Smooth muscle cell (in vitro differentiated cells): ENCODE data around the gene CLDN8. TPM values are rescaled to one million over a fixed set of nuclear protein-coding genes. Genes with fewer than 3 reads are reported as not detected.

Experiments used
- DNase-seq: peaks from one replicate; lab custom pipeline; 2025; ENCODE audit not compliant: unreplicated experiment; lab: John Stamatoyannopoulos, UW
- H2AFZ ChIP-seq: fragments of 200-600 bp; sonication (generic); 2 replicates; pipeline ENCODE4 v1.6.0; 2016; ENCODE audit warnings: antibody characterized with exemption, low read depth, mild to moderate bottlenecking
- H3F3A ChIP-seq: fragments of 200-600 bp; sonication (generic); 2 replicates; pipeline ENCODE4 v1.6.0; 2017; ENCODE audit warnings: antibody characterized with exemption, low read depth
- H3K27ac ChIP-seq: fragments of 200-600 bp; sonication (generic); 2 replicates; pipeline ENCODE4 v1.5.1; 2016; ENCODE audit warnings: low read depth, mild to moderate bottlenecking
- H3K27me3 ChIP-seq: fragments of 200-600 bp; sonication (generic); 2 replicates; pipeline ENCODE4 v1.6.1; 2016; ENCODE audit warnings: low read depth, mild to moderate bottlenecking
- H3K36me3 ChIP-seq: fragments of 200-600 bp; sonication (generic); 2 replicates; pipeline ENCODE4 v1.5.1; 2016; ENCODE audit warnings: low read depth
- H3K4me1 ChIP-seq: fragments of 200-600 bp; sonication (generic); 2 replicates; pipeline ENCODE4 v1.5.1; 2016; ENCODE audit warnings: low read depth
- H3K4me2 ChIP-seq: fragments of 200-600 bp; sonication (generic); 2 replicates; pipeline ENCODE4 v1.6.0; 2016; ENCODE audit warnings: mild to moderate bottlenecking
- H3K4me3 ChIP-seq: fragments of 200-600 bp; sonication (generic); 2 replicates; pipeline ENCODE4 v1.5.1; 2016; ENCODE audit warnings: mild to moderate bottlenecking
- H3K79me2 ChIP-seq: fragments of 200-600 bp; sonication (generic); 2 replicates; pipeline ENCODE4 v1.6.0; 2016; ENCODE audit warnings: low read depth, mild to moderate bottlenecking
- H3K9ac ChIP-seq: fragments of 200-600 bp; sonication (generic); 2 replicates; pipeline ENCODE4 v1.6.0; 2016; ENCODE audit warnings: low read depth
- H3K9me3 ChIP-seq: fragments of 200-600 bp; sonication (generic); replicated peaks from 2 replicates; pipeline ENCODE4 v1.5.1; 2016; ENCODE audit warnings: low read depth
- H4K20me1 ChIP-seq: fragments of 200-600 bp; sonication (generic); 2 replicates; pipeline ENCODE4 v1.6.0; 2016; ENCODE audit warnings: low read depth
- WGBS: methylation state at CpG from one replicate; pipeline ENCODE4 v1.1.7; 2016; ENCODE audit warnings: low lambda C conversion rate; 5-methylcytosine and 5-hydroxymethylcytosine counted together
- polyA plus RNA-seq: library from polyadenylated mRNA; unstranded; fragments of >200 nt; fragmentation: Nextera tagmentation; extraction: Ambion mirVana; gene quantifications from 2 replicates; pipeline ENCODE4 v1.2.1, GENCODE V29; 2016
- total RNA-seq: library from RNA; depleted of rRNA; stranded (reverse); fragments of >200 nt; gene quantifications from 2 replicates; pipeline ENCODE4 v1.2.3, GENCODE V29; 2014
- TF ChIP-seq, protein P1 (sequence below): fragments of 200-600 bp; sonication (generic); IDR thresholded peaks from 2 replicates; pipeline ENCODE4 v1.5.1; 2017; ENCODE audit warnings: borderline replicate concordance, mild to moderate bottlenecking, antibody characterized with exemption; ENCODE audit not compliant: insufficient read depth, poor library complexity, severe bottlenecking

The CLDN8 gene
- total and polyA plus RNA-seq, 2 experiments from 2014 or later = not detected

DNA sequence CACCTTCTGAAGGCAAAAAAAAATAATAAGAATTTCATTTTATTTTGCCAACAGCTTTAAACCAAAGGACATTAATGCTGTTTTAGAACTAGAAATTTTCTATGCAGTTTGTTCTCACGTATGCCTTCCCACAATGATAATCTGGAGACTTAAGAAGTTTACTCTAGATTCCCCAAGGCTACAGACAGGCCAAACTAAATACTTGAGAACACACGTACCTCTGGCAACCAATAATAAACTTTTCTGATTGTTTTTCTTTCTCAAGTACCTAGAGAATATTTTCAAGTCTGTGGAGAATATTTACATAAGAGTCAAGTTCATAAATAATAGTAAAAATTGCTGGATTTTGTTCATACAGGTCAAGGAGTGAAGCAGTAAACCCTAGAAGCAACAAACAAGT is 15.9 kb downstream of the CLDN8 start:
- H2AFZ ChIP-seq = no peak overlapping the region
- H3F3A ChIP-seq = no peaks in the 10 kb centered on the region
- no peaks in the 10 kb centered on the region for H3K36me3 ChIP-seq
- H3K79me2 ChIP-seq = no peaks in the 10 kb centered on the region
- H3K27ac ChIP-seq = no peak overlapping the region
- H3K9me3 ChIP-seq = no peaks in the 10 kb centered on the region
- no peaks in the 10 kb centered on the region for H4K20me1 ChIP-seq
- TF ChIP-seq, protein P1, sequence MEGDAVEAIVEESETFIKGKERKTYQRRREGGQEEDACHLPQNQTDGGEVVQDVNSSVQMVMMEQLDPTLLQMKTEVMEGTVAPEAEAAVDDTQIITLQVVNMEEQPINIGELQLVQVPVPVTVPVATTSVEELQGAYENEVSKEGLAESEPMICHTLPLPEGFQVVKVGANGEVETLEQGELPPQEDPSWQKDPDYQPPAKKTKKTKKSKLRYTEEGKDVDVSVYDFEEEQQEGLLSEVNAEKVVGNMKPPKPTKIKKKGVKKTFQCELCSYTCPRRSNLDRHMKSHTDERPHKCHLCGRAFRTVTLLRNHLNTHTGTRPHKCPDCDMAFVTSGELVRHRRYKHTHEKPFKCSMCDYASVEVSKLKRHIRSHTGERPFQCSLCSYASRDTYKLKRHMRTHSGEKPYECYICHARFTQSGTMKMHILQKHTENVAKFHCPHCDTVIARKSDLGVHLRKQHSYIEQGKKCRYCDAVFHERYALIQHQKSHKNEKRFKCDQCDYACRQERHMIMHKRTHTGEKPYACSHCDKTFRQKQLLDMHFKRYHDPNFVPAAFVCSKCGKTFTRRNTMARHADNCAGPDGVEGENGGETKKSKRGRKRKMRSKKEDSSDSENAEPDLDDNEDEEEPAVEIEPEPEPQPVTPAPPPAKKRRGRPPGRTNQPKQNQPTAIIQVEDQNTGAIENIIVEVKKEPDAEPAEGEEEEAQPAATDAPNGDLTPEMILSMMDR = no peak
- H3K27me3 ChIP-seq = peaks cover 17% of the 10 kb centered on the region
- no peak overlapping the region for H3K9ac ChIP-seq
- no peak overlapping the region for H3K4me3 ChIP-seq
- H3K4me1 ChIP-seq = no peaks in the 10 kb centered on the region
- no peak for DNase-seq
- WGBS = 66% methylated on average over 2 of the region's 2 CpGs
- no peak overlapping the region for H3K4me2 ChIP-seq

DNA sequence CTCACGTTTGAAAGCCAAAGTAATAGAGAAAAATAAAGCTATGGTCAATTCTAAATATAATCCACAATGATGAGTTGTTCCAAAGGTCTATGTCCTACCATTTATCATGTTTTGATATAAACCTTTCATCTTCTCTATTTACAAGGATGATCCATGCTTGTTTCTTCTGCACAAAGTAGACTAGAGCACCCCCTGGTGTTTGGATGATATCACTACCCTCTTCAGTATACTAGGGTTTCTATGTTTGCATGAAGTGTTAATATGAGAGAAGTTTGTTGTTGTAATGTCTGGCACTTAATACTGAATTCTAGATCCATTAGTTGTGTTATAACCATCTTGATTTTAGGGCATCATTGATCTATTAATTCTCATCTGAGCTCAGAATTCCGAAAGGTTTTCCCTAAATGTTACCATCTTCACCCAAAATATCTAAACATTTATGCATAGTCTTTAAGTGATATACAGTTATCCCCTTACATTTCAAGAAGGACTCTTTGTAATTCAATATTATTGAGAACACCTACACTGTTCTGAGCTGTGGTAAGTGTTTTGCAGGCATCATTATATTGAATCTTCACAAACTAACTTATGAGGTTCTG is 21.1 kb downstream of the CLDN8 start:
- Histone ChIP-seq H3K4me1 (no peaks in the 10 kb centered on the region), H3F3A (no peaks in the 10 kb centered on the region), H4K20me1 (no peaks in the 10 kb centered on the region), H3K27me3 (peaks cover 17% of the 10 kb centered on the region), H3K9me3 (no peaks in the 10 kb centered on the region), H3K79me2 (no peaks in the 10 kb centered on the region), H3K4me2 (no peak overlapping the region), H2AFZ (no peak overlapping the region), H3K36me3 (no peaks in the 10 kb centered on the region), H3K4me3 (no peak overlapping the region), H3K27ac (no peak overlapping the region), H3K9ac (no peak overlapping the region)
- WGBS = 12% methylated on average over 2 of the region's 2 CpGs
- no peak for DNase-seq
- TF ChIP-seq, protein P1 = peak; percentile 59

DNA sequence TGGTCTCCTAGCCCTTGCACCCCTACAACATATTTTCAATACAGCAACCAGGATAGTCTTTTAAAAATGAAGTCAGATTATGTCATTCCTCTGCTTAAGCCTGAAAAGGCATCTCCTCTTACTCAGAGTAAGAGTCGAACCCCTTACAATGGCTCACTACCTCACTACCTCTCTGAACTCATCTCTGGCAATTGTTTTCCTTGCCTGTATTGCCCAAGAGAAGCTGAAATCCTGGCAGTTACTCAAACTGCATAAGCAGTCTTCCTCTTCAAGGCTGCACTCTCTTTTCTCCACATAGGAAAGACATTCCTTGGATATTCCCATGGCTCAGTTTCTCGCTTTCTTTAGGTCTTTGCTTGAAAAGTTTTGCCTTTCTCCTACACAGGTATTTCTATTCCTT is 22.7 kb downstream of the CLDN8 start:
- H3K27ac ChIP-seq = no peak overlapping the region
- H3K36me3 ChIP-seq = no peaks in the 10 kb centered on the region
- TF ChIP-seq, protein P1 = no peak
- no peak overlapping the region for H3K4me2 ChIP-seq
- no peaks in the 10 kb centered on the region for H4K20me1 ChIP-seq
- H3K4me1 ChIP-seq = no peaks in the 10 kb centered on the region
- H3K27me3 ChIP-seq = peaks cover 17% of the 10 kb centered on the region
- H3K79me2 ChIP-seq = no peaks in the 10 kb centered on the region
- H3K4me3 ChIP-seq = no peak overlapping the region
- no peaks in the 10 kb centered on the region for H3K9me3 ChIP-seq
- H3F3A ChIP-seq = no peaks in the 10 kb centered on the region
- no peak for DNase-seq
- H3K9ac ChIP-seq = no peak overlapping the region
- 93% methylated on average over 2 of the region's 2 CpGs for WGBS
- no peak overlapping the region for H2AFZ ChIP-seq

DNA sequence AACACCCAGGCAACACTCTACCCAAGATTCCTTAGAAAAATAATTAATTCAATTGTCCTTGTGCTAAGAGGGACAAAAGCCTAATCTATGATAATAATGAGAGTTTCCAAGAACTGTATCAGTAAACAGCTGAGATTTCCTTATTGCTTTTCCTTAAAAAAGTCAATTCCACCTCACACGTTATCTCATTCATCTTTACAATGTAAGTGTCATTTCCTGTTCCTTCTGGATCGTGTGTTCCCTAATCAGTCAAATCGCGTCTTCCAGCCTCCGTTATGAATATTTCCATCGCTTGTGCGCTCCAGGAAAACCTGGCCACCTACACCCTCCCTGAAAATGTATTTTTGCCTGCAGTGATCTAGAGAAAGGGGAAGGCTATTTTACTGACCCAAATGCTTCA is 25.3 kb downstream of the CLDN8 start:
- no peaks in the 10 kb centered on the region for H3K36me3 ChIP-seq
- no peak for DNase-seq
- no peak overlapping the region for H3K4me2 ChIP-seq
- H3K27me3 ChIP-seq = peaks cover 1% of the 10 kb centered on the region
- H3F3A ChIP-seq = no peaks in the 10 kb centered on the region
- WGBS = 84% methylated on average over 7 of the region's 7 CpGs
- H2AFZ ChIP-seq = no peak overlapping the region
- no peak overlapping the region for H3K27ac ChIP-seq
- H3K4me1 ChIP-seq = no peaks in the 10 kb centered on the region
- TF ChIP-seq, protein P1 = no peak
- no peaks in the 10 kb centered on the region for H3K79me2 ChIP-seq
- H4K20me1 ChIP-seq = no peaks in the 10 kb centered on the region
- no peak overlapping the region for H3K9ac ChIP-seq
- H3K9me3 ChIP-seq = no peaks in the 10 kb centered on the region
- no peak overlapping the region for H3K4me3 ChIP-seq
